SIG-M5 (cell line): Measurements from ENCODE around the gene THADA.

Source experiments
- DNase-seq: peaks from one replicate; lab custom pipeline; 2025; lab: John Stamatoyannopoulos, UW

The THADA gene

DNA sequence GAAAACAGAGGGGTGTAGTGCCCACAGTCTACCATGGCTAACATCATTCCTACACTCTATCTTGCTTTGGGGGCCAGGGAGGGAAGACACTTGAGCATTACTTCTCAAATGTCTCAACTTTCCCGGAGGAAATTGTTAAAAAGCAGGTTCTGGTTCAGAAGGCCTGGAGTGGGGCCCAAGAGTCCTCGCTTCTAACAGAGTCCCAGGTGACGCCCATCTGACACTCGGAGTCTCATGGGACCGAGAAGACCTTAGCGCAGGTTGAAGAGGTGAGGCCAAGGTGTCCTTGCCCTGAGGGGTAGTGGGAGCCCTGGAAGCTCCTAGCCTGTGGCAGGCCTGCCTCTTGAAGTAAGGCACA lies 409.5 kb downstream of the THADA start:
- no peak for DNase-seq

DNA sequence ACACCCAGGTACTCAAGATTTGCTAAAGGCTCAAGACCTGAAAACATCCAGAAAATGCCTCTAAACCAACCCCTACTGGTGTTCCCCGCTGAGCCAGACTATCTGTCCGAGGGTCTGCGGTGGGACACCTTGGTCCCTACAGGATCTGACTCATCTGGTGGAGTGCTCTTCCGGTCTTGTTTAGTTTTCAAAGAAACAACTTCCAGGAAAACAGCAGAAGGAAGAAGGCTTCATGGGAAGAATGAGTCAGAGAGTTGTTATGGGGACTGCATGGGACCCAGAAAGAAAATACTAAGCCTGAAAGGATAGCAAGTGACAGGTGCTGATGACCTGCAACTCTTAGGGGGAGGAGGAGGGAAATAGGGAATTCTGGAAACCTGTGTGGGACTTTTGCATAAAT lies 410.7 kb downstream of the THADA start:
- DNase-seq, result no peak

DNA sequence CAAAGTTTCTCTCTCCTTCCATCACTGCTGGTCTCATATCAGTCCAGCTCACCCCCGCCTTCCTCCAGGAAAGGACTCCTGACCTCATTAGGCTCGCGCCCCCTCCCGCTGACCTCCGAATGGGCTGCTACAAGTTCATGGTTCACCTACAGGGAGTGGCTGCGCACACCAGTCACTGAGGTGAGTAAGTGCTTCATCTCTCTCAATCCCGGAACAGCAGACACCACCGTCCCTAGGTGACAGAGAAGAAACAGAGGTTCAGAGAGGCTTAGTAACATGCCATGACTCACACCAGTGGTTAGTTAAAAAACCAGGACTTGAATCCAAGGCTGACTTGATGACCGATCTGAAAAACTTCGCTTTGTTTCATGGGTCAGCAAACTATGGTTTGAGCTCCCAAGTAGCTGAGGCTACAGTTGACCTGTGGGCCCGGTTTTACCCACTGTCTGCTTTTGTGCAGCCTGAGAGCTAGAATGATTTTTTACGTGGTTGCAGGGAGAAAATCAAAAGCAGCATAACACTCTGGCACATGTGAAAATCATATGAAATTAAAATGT lies 411.4 kb downstream of the THADA start:
- DNase-seq, result no peak

DNA sequence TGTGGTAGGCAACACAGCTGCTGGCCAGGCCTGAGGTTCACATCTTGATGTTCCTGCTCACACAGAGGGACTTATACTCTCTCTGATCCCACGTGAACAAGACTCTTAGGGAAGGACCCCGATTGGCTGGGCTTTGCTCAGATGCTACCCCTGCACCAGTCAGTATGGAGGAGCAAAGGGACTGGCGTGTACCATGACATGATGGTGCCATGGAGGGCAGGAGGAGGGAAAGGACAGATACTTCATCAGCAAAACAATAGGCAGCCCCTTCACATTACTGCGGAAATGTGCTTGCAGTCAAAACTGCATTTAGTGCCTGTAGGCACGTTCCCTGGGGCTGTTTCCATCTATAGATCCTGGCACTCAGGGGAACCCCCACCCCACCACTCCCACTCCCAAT lies 412.1 kb downstream of the THADA start:
- DNase-seq, result no peak

DNA sequence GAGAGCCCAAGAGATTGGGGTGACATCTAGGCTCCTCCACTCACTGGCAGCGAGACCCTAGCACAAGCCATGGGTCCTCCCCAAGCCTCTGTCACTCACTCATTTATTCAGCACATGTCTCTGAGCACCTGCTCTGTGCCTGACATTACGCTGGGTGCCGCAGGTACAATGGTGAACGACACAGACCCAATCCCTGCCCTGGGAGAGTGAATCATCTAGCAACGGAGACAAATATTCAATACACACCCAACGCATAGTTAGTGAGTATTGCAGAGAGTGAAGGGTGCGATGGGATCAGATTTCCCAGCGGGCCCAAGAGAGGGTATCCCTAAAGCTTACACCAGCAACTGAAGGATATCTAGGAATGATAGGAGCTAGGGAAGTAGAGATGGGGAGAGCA lies 414.9 kb downstream of the THADA start:
- DNase-seq, result no peak
